NB4 (cell line): ENCODE data around the gene IGFBP5.
A peak's percentile ranks its signal among the peaks of the same experiment; 100 is the strongest.

Source experiments
- CTCF ChIP-seq: IDR thresholded peaks from one replicate; pipeline ENCODE4 v1.5.1; 2012; ENCODE audit warnings: low read depth, low read length
- MAX ChIP-seq: IDR thresholded peaks from 2 replicates; pipeline ENCODE4 v1.6.1; 2011; ENCODE audit warnings: low read depth, low read length
- POLR2A ChIP-seq: IDR thresholded peaks from 2 replicates; pipeline ENCODE4 v1.6.1; 2011; ENCODE audit warnings: mild to moderate bottlenecking; ENCODE audit not compliant: insufficient read length; ENCODE audit errors: extremely low read depth

- TF ChIP-seq CTCF = peak; percentile 55
- TF ChIP-seq POLR2A = no peak
- TF ChIP-seq MAX = peak; percentile 43
These were observed 1.6 kb upstream of the IGFBP5 start for GRCh38 chr2:216696751-216697560.
